OCI-LY1 (cell line): ENCODE measurements around the gene RNF186.

Source experiments
- H2AFZ ChIP-seq: fragments of 200-600 bp; sonication (generic), shearing (Covaris generic); 2 replicates; pipeline ENCODE4 v1.6.0; 2014; ENCODE audit warnings: antibody characterized with exemption, mild to moderate bottlenecking, low read length
- H3F3A ChIP-seq: fragments of 200-600 bp; sonication (generic), shearing (Covaris generic); 2 replicates; pipeline ENCODE4 v1.6.0; 2014; ENCODE audit warnings: mild to moderate bottlenecking, antibody characterized with exemption, low read length, moderate library complexity; ENCODE audit not compliant: insufficient read depth
- H3K27ac ChIP-seq: fragments of 200-600 bp; sonication (generic); 2 replicates; pipeline ENCODE4 v1.5.1; 2014; ENCODE audit warnings: low read length, mixed run types, mild to moderate bottlenecking, low read depth; ENCODE audit not compliant: poor library complexity, severe bottlenecking
- H3K27me3 ChIP-seq: fragments of 200-600 bp; sonication (generic); 2 replicates; pipeline ENCODE4 v1.6.0; 2014; ENCODE audit warnings: antibody characterized with exemption, mild to moderate bottlenecking, low read length, moderate library complexity; ENCODE audit not compliant: insufficient read depth
- H3K36me3 ChIP-seq: fragments of 200-600 bp; sonication (generic); 2 replicates; pipeline ENCODE4 v1.6.1; 2014; ENCODE audit warnings: mild to moderate bottlenecking, antibody characterized with exemption, low read length, moderate library complexity, mixed read lengths; ENCODE audit not compliant: insufficient read depth
- H3K4me1 ChIP-seq: fragments of 200-600 bp; sonication (generic); 2 replicates; pipeline ENCODE4 v1.5.1; 2014; ENCODE audit warnings: mild to moderate bottlenecking, low read length, moderate library complexity; ENCODE audit not compliant: insufficient read depth, severe bottlenecking
- H3K4me2 ChIP-seq: fragments of 200-600 bp; sonication (generic), shearing (Covaris generic); 2 replicates; pipeline ENCODE4 v1.6.1; 2014; ENCODE audit warnings: low read length
- H3K4me3 ChIP-seq: fragments of 200-600 bp; sonication (generic); 2 replicates; pipeline ENCODE4 v1.5.1; 2014; ENCODE audit warnings: low read length, low read depth, mild to moderate bottlenecking, mixed read lengths; ENCODE audit not compliant: poor library complexity, severe bottlenecking
- H3K79me2 ChIP-seq: fragments of 200-600 bp; shearing (Covaris generic); 2 replicates; pipeline ENCODE4 v1.6.1; 2016; ENCODE audit warnings: mixed run types, low read length, mixed read lengths; ENCODE audit not compliant: insufficient read depth
- H3K9ac ChIP-seq: fragments of 200-600 bp; sonication (generic), shearing (Covaris generic); 2 replicates; pipeline ENCODE4 v1.6.1; 2014; ENCODE audit warnings: mild to moderate bottlenecking, low read length, mixed read lengths
- H3K9me2 ChIP-seq: fragments of 200-600 bp; sonication (generic), shearing (Covaris generic); 2 replicates; pipeline ENCODE4 v1.6.1; 2014; ENCODE audit warnings: low read depth, mild to moderate bottlenecking, low read length, mixed read lengths
- H3K9me3 ChIP-seq: fragments of 200-600 bp; shearing (Covaris generic); 2 replicates; pipeline ENCODE4 v1.6.1; 2014; ENCODE audit warnings: low read length, mixed read lengths
- H4K20me1 ChIP-seq: fragments of 200-600 bp; sonication (generic), shearing (Covaris generic); 2 replicates; pipeline ENCODE4 v1.6.0; 2016; ENCODE audit warnings: mild to moderate bottlenecking, low read length; ENCODE audit not compliant: insufficient read depth
- CTCF ChIP-seq: fragments of 200-600 bp; sonication (generic), shearing (Covaris generic); IDR thresholded peaks from 2 replicates; pipeline ENCODE4 v1.5.1; 2017; ENCODE audit warnings: mild to moderate bottlenecking, antibody characterized with exemption, low read length, moderate library complexity, mixed read lengths
- EZH2 ChIP-seq: fragments of 200-600 bp; sonication (generic), shearing (Covaris generic); IDR thresholded peaks from 2 replicates; pipeline ENCODE4 v1.8.0; 2017; ENCODE audit warnings: borderline replicate concordance, mixed run types, mild to moderate bottlenecking, antibody characterized with exemption, low read length, moderate library complexity, mixed read lengths

Gene RNF186

GRCh38 chr1:19776287-19776686 lies 38.8 kb downstream of the RNF186 start:
- H2AFZ ChIP-seq = no peak overlapping the region
- TF ChIP-seq EZH2 (no peak), CTCF (no peak)
- H3K4me1 ChIP-seq = no peaks in the 10 kb centered on the region
- no peaks in the 10 kb centered on the region for H3K27me3 ChIP-seq
- no peaks in the 10 kb centered on the region for H3K79me2 ChIP-seq
- no peak overlapping the region for H3K27ac ChIP-seq
- H3K9me3 ChIP-seq = no peaks in the 10 kb centered on the region
- H4K20me1 ChIP-seq = no peaks in the 10 kb centered on the region
- no peak overlapping the region for H3K4me3 ChIP-seq
- H3K9ac ChIP-seq = no peak overlapping the region
- no peak overlapping the region for H3K4me2 ChIP-seq
- peaks cover 17% of the 10 kb centered on the region; the same call in 1 of the 2 replicates for H3K36me3 ChIP-seq
- H3F3A ChIP-seq = no peaks in the 10 kb centered on the region
- H3K9me2 ChIP-seq = no peaks in the 10 kb centered on the region

DNA sequence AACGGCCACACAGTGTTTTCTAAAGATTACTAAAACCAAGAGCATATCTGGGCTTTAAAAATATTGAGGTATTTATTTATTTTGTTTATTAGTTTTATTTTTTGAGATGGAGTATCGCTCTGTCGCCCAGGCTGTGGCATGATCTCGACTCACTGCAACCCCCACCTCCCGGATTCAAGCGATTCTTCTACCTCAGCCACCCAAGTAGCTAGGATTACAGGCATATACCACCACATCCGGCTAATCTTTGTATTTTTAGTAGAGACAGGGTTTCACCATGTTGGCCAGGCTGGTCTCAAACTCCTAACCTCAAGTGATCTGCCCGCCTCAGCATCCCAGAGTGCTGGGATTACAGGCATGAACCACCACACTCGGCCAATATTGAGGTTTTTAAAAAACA lies 39.3 kb downstream of the RNF186 start:
- no peak for TF ChIP-seq CTCF
- no peak overlapping the region for H3K27ac ChIP-seq
- no peaks in the 10 kb centered on the region for H4K20me1 ChIP-seq
- no peaks in the 10 kb centered on the region for H3F3A ChIP-seq
- H3K9me3 ChIP-seq = no peaks in the 10 kb centered on the region
- no peak overlapping the region for H3K4me3 ChIP-seq
- no peak overlapping the region for H3K9ac ChIP-seq
- no peak overlapping the region for H2AFZ ChIP-seq
- no peaks in the 10 kb centered on the region for H3K4me1 ChIP-seq
- no peaks in the 10 kb centered on the region for H3K9me2 ChIP-seq
- H3K36me3 ChIP-seq = peaks cover 17% of the 10 kb centered on the region; the same call in 1 of the 2 replicates
- no peak overlapping the region for H3K4me2 ChIP-seq
- H3K27me3 ChIP-seq = no peaks in the 10 kb centered on the region
- H3K79me2 ChIP-seq = no peaks in the 10 kb centered on the region

DNA sequence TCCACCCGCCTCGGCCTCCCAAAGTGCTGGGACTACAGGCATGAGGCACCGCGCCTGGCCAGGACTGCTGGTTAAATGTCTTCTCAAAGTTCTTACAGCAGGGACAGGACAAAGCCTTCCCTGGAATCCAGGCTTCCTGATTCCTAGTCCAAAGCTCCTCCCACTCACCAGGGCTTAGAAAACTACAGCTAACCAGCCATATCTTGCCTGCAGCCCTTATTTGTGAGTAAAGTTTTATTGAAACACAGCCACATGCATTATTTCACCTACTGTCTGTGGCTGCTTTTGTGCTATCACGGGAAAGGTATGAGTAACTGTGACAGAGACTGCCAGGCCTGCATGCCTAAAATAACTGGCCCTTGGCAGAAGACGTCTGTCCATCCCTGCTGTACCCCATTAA lies 39.8 kb downstream of the RNF186 start:
- no peaks in the 10 kb centered on the region for H4K20me1 ChIP-seq
- H3K4me1 ChIP-seq = no peaks in the 10 kb centered on the region
- H3K27me3 ChIP-seq = no peaks in the 10 kb centered on the region
- no peaks in the 10 kb centered on the region for H3K9me2 ChIP-seq
- H3K4me2 ChIP-seq = no peak overlapping the region
- H3K36me3 ChIP-seq = peaks cover 12% of the 10 kb centered on the region; the same call in 1 of the 2 replicates
- no peaks in the 10 kb centered on the region for H3F3A ChIP-seq
- no peak overlapping the region for H2AFZ ChIP-seq
- no peak overlapping the region for H3K4me3 ChIP-seq
- H3K9ac ChIP-seq = no peak overlapping the region
- H3K79me2 ChIP-seq = no peaks in the 10 kb centered on the region
- H3K9me3 ChIP-seq = no peaks in the 10 kb centered on the region
- H3K27ac ChIP-seq = no peak overlapping the region
- TF ChIP-seq CTCF (no peak), EZH2 (no peak)
